NCI-H524 treated with DMSO at 0.1 percent for 48 hours (cell line): ENCODE results near the gene CPXM2.

Experiments used
- DNase-seq: peaks from one replicate; lab custom pipeline; 2025; lab: John Stamatoyannopoulos, UW

CPXM2 gene

DNA sequence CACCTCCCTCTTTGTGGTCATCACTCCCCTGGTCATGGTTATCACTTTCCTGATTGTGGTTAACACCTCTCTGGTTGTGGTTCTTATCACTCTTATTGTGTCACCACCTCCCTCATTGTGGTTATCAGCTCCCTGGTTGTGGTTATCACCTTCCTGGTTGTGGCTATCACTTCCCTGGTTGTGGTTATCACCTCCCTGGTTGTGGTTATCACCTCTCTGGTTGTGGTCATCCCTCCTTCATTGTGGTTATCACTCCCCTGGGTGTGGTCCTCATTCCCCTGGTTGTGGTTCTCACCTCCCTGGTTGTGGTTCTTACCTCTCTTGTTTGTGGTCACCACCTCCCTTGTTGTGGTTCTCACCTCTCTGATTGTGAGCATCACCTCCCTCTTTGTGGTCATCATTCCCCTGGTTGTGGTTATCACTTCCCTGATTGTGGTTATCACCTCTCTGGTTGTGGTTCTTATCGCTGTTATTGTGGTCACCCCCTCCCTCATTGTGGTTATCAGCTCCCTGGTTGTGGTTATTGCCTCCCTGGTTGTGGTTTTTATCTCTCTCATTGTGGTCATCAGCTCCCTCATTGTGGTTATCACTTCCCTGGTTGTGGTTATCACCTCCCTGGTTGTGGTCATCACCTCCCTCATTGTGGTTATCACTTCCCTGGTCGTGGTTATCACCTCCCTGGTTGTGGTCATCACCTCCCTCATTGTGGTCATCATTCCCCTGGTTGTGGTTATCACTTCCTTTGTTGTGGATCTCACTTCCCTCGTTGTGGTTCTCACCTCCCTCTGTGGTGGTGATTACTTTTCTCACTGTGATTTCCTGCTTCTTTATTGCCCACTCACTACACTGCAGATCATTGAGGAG lies 118.7 kb downstream of the CPXM2 start:
- DNase-seq: no peak

DNA sequence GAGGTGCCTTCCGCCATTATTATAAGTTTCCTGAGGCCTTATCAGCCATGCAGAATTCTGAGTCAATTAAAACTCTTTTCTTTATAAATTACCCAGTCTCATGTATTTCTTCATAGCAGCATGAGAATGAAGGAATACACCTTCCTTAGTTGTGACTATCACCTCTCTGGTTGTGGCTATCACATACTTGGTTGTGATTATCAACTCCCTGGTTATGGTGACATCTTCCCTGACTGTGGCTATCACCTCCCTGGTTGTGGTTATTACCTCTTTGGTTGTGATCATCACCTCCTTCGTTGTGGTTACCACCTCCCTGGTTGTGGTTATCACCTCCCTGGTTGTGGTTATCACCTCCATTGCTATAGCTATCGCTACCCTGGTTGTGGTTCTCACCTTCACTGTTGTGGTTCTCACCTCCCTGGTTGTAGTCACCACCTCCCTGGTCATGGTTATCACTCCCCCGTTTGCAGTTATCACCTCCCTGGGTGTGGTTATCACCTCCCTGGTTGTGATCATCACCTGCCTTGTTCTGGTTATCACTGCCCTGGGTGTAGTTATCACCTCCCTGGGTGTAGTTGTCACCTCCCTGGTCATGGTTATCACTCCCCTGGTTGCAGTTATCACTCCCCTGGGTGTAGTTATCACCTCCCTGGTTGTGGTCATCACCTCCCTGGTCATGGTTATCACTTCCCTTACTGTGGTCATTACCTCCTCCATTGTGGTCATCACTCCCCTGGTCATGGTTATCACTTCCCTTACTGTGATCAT lies 119.5 kb downstream of the CPXM2 start:
- no peak for DNase-seq

DNA sequence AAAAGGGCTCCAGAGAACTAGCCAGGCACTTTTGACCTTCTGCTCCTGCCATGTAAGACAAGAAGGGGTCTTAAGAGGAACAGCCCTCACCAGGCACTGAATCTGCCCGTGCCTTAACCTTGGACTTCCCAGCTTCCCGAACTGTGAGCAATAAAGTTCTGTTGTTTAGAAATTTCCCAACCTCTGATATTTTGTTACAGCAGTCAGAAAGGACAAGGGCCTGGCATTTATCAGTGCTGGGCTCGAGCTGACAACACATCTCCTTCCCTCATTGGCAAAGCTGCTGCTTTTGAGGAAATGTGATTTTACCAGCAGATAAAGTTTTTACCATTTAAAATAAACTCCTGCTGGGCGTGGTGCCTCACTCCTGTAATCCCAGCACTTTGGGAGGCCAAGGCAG lies 122.0 kb downstream of the CPXM2 start:
- no peak for DNase-seq

DNA sequence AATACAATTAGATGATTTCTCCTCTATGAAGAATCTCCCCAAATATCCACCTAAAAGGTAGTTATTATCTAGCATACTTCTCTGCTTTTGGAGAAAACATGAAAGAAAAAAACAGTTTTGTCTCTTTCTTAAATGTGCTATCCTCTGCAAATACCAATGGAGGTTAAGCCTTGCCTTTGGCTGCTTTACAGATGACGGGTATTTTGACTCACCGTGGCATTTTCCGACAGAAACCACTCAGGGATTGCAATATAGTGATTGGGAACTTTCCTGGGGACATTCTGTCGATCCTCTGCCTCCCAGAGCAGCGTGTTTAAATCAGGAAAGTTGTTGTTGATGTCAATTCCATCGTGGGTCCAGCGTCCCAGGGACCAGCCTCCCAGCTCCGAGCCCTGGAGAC lies 124.8 kb downstream of the CPXM2 start:
- DNase-seq: no peak

DNA sequence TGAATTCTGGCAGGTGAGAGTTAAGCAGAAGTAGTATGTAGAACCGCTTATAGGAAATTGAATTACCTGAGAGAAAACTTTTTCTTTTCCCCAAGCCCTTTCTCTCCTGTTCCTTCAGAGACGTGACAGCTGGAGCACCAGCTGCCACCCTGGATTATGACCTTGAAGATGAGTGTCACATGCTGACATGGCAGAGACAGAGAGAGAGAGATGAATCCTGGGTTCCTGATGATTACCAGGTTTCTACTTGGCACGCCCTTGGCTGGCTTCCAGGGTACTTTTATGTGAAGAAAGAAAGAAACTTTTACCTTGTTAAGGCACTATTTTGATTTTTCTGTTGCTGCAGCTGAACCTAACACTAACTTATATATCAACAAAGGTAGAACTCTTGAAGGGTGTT lies 125.6 kb downstream of the CPXM2 start:
- peak; percentile 53 for DNase-seq

DNA sequence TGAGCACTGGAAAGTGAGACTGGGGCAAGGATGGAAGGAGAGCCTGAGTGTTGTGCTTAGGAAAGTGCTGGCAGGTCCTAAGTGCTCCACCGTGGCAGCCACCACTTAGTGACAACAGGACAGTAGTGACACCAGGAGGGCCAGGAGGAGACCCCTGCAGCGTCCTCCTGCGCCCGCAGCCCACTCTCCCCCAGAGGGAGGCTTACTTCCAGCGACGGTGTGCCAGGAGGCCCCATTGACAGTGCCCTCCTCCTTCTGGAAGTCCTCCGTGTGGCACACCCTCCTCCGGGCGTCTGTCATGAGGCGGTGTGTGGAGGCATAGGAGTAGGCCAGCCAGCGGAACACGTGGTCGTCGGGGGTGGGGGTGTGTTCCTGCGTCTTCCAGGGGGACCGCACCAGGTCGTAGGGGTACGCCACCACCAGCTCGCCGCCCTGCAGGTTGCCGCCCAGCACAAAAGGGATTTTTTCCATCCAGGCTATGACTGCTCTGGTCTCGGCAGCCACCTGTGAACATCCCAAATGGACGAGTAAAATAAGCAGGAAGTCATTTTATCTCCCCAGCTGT lies 129.9 kb downstream of the CPXM2 start:
- DNase-seq: no peak

DNA sequence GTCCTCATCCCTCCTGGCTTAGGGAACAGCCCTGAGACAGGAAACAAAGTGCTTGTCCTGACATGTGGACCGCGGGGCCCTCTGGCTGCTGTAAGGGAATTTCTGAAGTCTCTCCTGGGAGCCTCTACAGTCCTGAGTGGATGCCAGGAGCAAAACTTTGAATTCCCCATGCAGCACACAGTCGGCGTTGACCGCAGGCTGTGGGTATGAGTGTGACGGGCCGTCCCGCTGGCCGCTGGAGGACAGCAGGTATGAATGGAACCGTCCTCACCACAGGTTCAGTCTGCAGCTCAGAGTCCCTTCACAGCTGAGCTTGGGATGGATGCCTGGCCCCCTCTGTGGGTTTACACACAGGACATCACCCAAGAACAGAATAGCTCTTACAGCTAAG lies 130.6 kb downstream of the CPXM2 start:
- DNase-seq: no peak

DNA sequence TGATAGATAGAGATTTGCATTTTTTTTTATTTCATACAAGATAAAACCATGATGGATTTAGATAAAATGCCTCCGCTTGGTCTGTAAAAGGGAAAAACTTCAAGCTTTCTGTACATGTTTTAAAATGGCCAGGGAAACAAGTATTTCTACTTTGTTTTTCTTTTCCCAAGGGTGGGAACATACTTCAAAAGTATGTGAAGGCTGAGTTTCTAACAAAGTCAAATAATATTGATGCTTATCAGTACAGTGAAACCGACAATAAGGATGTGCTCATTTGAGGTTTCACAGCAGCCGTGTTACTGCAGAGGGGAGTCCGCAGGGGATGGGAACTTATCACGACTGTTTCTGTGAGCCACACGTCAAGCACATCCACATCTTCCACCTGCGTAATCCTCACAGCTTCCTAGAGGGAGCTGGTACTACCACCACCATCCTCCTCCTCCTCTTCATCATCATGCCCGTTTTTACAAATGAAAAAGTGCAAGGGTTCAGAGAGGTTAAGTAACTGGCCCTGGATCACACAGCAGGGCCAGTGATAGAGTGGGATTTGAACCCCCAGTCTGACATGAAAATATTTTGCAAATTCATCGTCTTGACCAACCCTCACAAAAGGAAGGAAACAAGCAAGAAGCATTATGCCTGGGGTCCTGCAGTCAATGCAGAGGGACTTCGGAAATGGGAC lies 131.1 kb downstream of the CPXM2 start:
- no peak for DNase-seq

DNA sequence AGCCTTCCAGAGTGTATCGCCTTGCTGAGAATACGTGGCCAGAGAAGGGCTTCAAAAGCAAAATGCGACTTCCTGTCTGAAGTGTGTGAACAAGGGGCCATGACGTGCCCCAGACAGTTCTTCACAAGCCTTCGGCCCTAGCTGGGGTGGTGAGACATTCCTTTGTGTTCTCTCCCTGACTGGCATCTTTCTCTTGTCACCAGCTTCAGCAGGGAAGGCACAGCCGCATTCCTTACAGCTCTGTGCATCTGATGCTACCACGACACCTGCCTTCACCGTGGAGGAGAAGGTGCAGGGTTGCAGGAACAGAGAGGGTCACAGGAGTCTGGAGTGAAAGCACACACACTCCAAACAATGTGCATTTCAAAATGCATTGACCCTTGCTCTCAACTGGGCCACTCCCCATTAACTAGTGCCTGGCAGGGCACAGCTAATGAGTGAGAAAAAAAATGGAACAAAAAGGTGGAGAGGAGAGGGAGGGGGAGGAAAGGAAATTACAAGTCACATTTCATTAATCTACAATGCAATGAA lies 132.0 kb downstream of the CPXM2 start:
- no peak for DNase-seq

DNA sequence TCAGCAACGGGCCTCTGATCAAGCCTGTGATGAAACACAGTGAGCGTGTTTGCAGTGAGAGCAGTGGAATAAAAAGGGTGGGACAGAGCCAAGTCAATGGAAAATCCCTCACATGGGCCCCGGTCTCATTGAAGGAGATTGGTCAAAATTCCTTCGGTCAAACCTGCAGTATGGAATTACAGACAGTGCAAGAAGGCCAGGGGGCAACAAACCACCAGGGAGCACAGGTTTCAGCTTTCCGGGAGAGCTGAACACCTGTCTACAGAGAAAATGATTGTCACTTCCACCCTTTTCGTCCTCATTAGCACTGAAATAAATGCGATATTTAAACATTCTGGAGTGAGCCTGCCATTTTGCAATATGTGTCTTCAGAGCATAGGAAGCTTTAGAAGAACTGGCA lies 132.6 kb downstream of the CPXM2 start:
- DNase-seq: no peak

DNA sequence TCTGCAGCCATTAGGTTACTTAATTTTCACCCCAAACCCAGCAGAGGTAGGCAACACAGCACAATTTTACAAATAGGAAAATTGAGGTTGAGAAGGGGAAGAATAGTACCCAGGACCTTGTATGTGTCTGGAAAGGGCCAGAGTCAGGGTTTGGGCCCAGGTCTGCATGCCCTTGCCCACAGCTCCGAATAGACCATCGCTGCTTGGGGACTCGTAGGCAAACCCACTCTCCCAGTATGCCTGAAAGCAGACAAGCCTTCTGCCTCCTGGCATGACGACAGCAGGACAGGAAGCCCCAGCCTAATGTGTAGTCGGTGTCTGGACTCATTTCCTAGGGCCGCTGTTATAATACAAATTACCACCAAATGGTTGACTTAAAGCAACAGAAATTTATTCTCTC lies 133.8 kb downstream of the CPXM2 start:
- no peak for DNase-seq

DNA sequence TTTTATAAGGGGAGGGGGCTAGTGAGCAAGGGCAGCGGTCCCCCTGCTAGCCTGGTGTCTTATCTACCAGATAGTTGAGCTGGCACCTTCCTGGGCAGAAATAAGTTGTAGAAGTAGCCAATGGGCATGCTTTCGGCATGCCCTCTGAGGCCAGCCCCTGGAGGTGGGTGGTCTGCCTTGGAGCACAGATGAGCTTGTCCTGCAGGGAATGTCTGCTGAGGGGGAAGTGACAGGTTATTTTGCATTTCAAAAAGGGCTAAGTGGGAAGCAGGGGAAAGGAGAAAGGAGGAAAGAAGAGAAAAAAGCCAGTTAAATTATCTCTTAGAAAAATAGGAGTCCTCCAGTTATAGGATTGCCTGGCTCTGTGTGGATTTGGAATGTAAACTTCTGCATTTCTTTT lies 136.5 kb downstream of the CPXM2 start:
- DNase-seq: no peak

DNA sequence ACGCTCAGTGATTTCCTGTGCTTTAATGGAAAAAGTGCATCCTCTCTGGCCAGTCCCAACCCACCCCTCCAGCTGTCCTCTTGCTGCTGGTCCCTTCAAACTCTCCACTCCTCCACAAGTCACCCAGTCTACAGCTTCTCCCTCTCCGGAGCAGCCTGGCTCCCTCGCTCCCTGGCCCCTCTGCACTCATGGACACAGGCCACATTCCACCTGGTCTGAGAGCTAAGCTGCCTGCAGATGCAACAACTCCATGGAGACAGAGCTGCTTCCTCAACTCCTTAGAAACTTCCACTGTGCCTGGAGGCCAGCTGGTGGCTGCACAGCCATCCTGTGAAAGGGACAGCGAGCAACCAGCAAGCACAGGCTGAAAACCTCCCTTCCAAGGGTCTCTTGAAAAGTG lies 137.5 kb downstream of the CPXM2 start:
- DNase-seq: no peak

DNA sequence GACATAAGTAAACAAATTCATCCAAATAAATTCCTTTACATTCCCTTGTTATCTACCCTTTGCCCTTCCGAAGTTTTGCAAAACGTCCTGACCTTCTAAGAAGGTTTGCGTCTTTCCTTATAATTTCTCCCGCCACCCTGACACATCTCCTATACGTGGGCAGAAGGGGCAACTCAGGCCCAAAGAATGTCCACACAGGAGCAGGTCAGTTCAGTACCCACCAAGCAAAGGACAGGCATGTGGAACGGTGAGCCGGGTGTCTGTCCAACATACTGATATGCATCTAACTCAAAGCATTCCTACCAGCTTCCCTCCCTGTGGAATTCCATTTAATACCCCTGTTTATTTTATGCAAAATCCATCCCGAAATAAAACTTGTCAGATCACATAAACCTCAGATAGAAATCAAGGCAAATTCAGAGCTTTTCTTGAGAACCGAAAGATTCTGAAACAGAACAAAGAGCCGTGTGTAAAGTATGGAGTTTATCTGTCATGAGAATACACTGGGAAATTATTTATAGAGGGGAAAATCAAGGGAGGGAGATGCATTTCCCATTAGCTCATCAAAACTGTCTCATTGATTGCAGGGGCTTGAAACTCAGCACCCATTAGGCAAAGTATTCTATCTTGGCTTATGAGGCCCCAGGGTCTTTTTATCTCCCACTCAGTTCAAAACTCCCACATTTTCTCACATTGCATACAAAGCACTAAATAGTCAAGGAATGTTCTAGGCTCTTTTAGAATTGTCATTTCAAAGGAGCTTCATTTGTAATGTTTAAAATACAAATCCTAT lies 140.1 kb downstream of the CPXM2 start:
- no peak for DNase-seq

DNA sequence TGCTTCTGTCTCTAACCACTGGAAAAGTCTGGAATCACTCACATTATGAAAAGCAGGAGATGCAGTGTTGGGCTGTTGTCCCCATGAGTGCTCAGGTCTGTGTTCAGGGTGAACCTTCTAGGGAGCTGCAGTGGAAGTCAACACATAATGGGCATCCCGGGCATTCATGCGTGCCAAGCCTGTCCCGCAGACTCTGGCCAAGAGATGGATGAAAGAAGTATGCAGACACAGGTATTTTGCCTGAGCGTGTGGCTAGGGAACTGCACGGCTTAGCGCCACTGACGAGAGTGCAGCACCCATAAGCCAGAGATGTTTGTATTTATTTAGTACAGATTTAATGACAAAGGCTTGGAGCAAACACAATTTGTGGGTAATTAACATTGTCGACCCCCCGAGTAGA lies 140.7 kb downstream of the CPXM2 start:
- no peak for DNase-seq

DNA sequence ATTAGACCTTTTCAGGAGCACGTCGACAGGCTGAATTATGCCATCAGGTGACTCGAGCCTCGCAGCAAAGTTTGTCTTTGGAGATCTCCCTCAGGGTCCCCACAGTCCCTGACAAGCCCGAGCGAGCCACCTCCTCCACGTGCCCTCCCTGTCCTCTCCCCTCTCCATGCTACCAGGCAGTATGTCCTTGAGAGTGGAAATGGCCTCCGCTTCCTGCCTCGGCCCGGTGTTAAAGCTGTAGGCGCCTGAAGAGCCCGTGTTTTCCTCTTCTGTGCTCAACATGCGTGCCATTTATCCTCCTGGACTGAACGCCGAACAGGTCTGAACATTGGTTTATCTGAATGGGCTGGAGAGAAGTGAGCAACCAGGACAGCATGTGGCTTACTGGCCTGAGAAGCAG lies 142.9 kb downstream of the CPXM2 start:
- no peak for DNase-seq

DNA sequence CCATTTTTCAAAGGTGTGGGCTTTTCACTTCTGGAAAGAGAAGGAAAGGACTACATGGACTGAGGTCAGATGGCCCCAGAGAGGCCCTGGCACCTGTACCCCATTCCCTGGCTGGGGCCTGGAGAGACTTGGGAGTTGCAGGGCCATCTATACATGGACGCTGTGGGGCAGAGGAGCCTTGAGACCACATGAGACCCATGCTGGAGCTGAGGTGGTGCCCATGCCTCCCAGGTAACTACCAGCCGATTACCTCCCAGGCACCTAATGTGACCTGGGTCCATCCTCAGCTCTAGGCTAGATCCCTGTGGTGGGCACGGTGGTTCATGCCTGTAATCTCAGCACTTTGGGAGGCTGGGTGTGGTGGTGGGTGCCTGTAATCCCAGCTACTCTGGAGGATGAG lies 144.2 kb downstream of the CPXM2 start:
- DNase-seq: no peak

DNA sequence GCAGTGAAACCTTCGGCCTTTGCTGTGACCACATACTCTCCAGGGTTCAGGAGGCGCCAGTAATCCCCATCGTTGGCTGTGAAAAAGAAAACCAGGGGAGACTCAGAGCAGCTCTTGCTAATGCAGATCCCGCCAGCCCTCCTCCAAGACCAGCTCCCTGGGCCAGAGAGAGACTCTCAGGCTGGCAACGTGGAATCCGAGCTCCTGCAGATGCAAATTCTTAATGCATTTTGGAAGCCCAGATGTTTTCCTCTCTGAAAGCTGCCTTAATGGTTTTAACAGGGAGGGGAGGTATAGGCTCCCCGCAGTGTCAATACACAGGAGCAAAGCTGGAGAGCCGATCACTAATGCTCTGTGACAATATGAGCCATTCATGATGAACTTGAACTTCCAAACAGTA lies 144.7 kb downstream of the CPXM2 start:
- DNase-seq: no peak

DNA sequence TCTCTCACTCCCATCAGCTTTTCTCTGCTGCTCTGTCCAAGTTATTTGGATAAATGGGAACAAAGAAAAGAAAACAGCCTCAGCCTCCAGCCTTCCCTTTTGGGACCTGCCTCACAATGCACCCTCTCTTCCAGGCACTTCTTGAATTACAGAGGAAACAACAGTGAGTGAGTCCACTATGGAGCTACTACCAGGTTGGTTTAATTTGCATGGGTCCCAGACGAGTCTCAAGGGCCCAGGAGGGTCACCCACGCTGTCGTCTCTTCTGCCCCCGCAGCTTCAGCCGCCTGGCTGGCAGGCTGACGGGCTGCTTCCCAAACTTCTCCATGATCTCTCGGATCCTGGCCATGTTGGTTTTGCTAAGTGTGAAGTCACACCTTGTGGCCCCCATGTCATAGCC lies 145.1 kb downstream of the CPXM2 start:
- DNase-seq: no peak

DNA sequence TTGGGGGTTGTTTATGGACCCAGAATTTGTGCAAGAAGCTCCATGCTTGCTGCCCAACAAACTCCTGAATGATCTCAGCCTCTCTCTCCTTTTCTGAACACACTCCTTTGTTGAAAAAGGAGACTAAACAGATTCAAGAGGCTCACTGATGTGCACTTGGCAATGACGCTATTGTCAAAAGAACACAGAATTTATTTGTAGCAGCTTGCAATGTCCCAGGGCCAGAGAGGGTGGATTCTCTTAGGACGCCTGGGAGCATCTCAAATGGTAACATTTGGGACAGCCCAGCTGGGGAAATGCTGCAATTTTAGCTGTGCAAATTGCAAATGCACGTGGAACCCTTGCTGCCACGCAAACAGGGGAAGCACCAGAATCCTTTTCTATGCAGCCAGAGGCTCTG lies 145.5 kb downstream of the CPXM2 start:
- no peak for DNase-seq

DNA sequence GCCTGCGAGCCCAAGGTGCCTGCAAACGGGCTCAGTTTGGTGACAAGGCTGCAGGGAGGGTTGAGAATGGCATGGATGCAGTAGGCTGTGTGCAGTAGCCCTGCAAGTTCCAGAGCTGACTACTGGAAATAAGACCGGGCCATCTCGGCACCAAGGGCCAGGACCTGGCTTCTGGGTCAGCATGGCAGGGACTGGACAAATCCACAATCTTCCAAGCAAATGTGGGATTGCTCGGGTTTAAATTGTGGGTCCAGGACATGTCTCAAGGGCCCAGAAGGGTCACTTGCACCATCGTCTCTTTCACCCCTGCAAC lies 147.4 kb downstream of the CPXM2 start:
- no peak for DNase-seq
